ENCODE results near the gene SIM1. TPM values are rescaled to one million over a fixed set of nuclear protein-coding genes. Genes with fewer than 3 reads are reported as not detected.

SIM1 gene
- total and polyA plus RNA-seq, 2 of the 8 experiments (the other 6 are each of a cell fraction or from before 2014, with no cell fraction given), result 0.02 to 0.39 TPM

DNA sequence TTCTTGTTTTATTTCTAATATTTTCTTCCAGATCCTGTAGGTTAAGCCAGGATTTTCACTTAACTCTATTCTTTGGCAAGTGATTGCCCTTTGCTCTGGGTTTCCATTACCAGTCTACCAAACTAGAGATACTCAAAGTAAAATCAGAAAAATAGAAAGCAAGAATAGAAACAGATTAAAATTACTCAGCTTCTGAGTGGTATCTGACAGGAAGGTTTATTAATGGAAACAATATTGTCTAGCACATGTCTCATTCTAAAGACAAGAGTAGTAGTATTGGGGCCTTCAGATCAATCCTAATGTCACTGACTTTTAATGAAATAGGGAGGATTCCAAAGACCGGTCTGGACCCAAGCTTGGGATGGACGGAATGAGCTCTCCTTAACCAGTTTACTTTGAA lies 72.3 kb downstream of the SIM1 start:
- Histone ChIP-seq H3K9me3 (ENCODE audit: insufficient read depth in 2 of 2, low read depth in 1 of 2, low read length in 1 of 2) (no peaks in the 10 kb centered on the region), H3K18ac (ENCODE audit: extremely low read depth, low read length) (no peak overlapping the region), H3K4me2 (ENCODE audit: insufficient read depth in 1 of 2, low read depth in 2 of 2, low read length in 2 of 2) (no peak overlapping the region), H4K5ac (ENCODE audit: insufficient read length, low read depth, low read length) (no peak overlapping the region), H4K91ac (replicated peaks; ENCODE audit: insufficient read length, low read length) (no peak overlapping the region), H3K9ac (replicated peaks in 1 of 4; ENCODE audit: extremely low read depth in 1 of 4, low read depth in 3 of 4, low read length in 3 of 4) (no peak overlapping the region), H3K79me1 (ENCODE audit: low read depth, low read length) (no peaks in the 10 kb centered on the region), H3K79me2 (ENCODE audit: control insufficient read depth in 1 of 2, insufficient read depth in 2 of 2, low read length in 2 of 2) (no peaks in the 10 kb centered on the region), H2BK120ac (replicated peaks; ENCODE audit: low read depth, low read length) (no peak overlapping the region), H4K20me1 (replicated peaks in 1 of 2; ENCODE audit: control insufficient read depth in 1 of 2, insufficient read depth in 2 of 2, low read length in 2 of 2) (no peaks in the 10 kb centered on the region), H3K56ac (replicated peaks; ENCODE audit: insufficient read length, low read depth, low read length) (no peak overlapping the region), H3K4me1 (replicated peaks in 1 of 4; ENCODE audit: control insufficient read depth in 3 of 4, insufficient read depth in 4 of 4, low read length in 3 of 4) (no peaks in the 10 kb centered on the region), H2BK12ac (ENCODE audit: low read depth, low read length) (no peak overlapping the region), H3K23ac (ENCODE audit: insufficient read length) (no peak overlapping the region), H3K4ac (replicated peaks; ENCODE audit: insufficient read length, low read depth, low read length) (no peak overlapping the region), H3K23me2 (ENCODE audit: low read depth, low read length) (no peaks in the 10 kb centered on the region), H3K36me3 (ENCODE audit: control insufficient read depth in 2 of 4, insufficient read depth in 4 of 4, low read length in 3 of 4) (no peaks in the 10 kb centered on the region), H3K4me3 (ENCODE audit: extremely low read depth in 1 of 4, insufficient read depth in 2 of 4, low read depth in 3 of 4, low read length in 4 of 4) (no peak overlapping the region), H3K14ac (ENCODE audit: insufficient read length) (no peak overlapping the region), H3K27me3 (replicated peaks in 1 of 4; ENCODE audit: control insufficient read depth in 3 of 4, extremely low read depth in 1 of 4, insufficient read depth in 3 of 4, low read length in 3 of 4) (no peaks in the 10 kb centered on the region), H2BK20ac (ENCODE audit: low read length) (no peak overlapping the region), H2AK5ac (ENCODE audit: low read depth, low read length) (no peak overlapping the region), H4K8ac (ENCODE audit: extremely low read depth, insufficient read depth, low read length) (no peak overlapping the region), H2BK15ac (ENCODE audit: low read length) (no peak overlapping the region), H3K27ac (ENCODE audit: low read depth, low read length) (no peak overlapping the region), H2AFZ (ENCODE audit: low read length) (no peak overlapping the region), H2BK5ac (ENCODE audit: low read depth, low read length) (no peak overlapping the region)
- DNase-seq (ENCODE audit: low read depth in 1 of 2, low spot score in 2 of 2) (no peak), FAIRE-seq (no peak)
- TF ChIP-seq POLR2A (IDR thresholded peaks at IDR 0.05; ENCODE audit: control extremely low read depth in 1 of 2, low read depth in 2 of 2, low read length in 2 of 2) (no peak), NRF1 (IDR thresholded peaks at IDR 0.05; ENCODE audit: low read depth, low read length) (no peak), SIRT6 (IDR thresholded peaks at IDR 0.05; ENCODE audit: low read length) (no peak), RBBP5 (IDR thresholded peaks at IDR 0.05; ENCODE audit: borderline replicate concordance, low read depth, low read length) (no peak), CTBP2 (IDR thresholded peaks at IDR 0.05; ENCODE audit: borderline replicate concordance, insufficient read depth, insufficient read length, low read length) (no peak), TEAD4 (IDR thresholded peaks at IDR 0.05; ENCODE audit: low read depth, low read length) (no peak), CHD2 (IDR thresholded peaks at IDR 0.05; ENCODE audit: low read length) (no peak), TAF1 (IDR thresholded peaks at IDR 0.05; ENCODE audit: low read depth, low read length) (no peak), CBX8 (IDR thresholded peaks at IDR 0.05; ENCODE audit: borderline replicate concordance, low read depth, low read length) (no peak), EP300 (IDR thresholded peaks at IDR 0.05; ENCODE audit: borderline replicate concordance in 1 of 2, low read depth in 2 of 2, low read length in 2 of 2) (no peak)
- TF ChIP-seq, protein P1, sequence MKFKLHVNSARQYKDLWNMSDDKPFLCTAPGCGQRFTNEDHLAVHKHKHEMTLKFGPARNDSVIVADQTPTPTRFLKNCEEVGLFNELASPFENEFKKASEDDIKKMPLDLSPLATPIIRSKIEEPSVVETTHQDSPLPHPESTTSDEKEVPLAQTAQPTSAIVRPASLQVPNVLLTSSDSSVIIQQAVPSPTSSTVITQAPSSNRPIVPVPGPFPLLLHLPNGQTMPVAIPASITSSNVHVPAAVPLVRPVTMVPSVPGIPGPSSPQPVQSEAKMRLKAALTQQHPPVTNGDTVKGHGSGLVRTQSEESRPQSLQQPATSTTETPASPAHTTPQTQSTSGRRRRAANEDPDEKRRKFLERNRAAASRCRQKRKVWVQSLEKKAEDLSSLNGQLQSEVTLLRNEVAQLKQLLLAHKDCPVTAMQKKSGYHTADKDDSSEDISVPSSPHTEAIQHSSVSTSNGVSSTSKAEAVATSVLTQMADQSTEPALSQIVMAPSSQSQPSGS (IDR thresholded peaks at IDR 0.05; ENCODE audit: low read length), result no peak
- TF ChIP-seq, protein P2, sequence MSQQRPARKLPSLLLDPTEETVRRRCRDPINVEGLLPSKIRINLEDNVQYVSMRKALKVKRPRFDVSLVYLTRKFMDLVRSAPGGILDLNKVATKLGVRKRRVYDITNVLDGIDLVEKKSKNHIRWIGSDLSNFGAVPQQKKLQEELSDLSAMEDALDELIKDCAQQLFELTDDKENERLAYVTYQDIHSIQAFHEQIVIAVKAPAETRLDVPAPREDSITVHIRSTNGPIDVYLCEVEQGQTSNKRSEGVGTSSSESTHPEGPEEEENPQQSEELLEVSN (IDR thresholded peaks at IDR 0.05), result no peak
- WGBS, 2 experiments (ENCODE audit: extremely low coverage in 1 of 2, insufficient coverage in 1 of 2, insufficient read length in 1 of 2, insufficient replicate concordance in 2 of 2, low coverage in 1 of 2, low lambda C conversion rate in 2 of 2, missing lambda C conversion rate in 1 of 2), result 94% methylated on average over 2 of the region's 2 CpGs; no CpG with 5 or more reads in 1 of the 2 experiments
- CTCF ChIA-PET (ENCODE audit: partially characterized antibody), result no interaction called here
- POLR2A ChIA-PET (ENCODE audit: partially characterized antibody), result no interaction called here
